Measurements from ENCODE around the gene ACTN1. TPM values are rescaled to one million over a fixed set of nuclear protein-coding genes. Genes with fewer than 3 reads are reported as not detected.
A peak's percentile ranks its signal among the peaks of the same experiment; 100 is the strongest.
"Not testable (repeated sequence)": the region's sequence is repeated elsewhere in the genome, so short reads cannot be mapped to it uniquely, and the experiment has no call there.

ACTN1 gene
- total and polyA plus RNA-seq, 11 donors: 48.4 to 252 (median 104) TPM

GRCh38 chr14:68854421-68854820, 124.7 kb downstream of the ACTN1 start:
- DNase-seq: no peak
- Histone ChIP-seq H3K4me1 (peaks cover 0 to 5% (median 0%) of the 10 kb centered on the region in 12 donors), H3K9me3 (peaks cover 0 to 4% (median 0%) of the 10 kb centered on the region in 12 donors), H3K27me3 (no peaks in the 10 kb centered on the region), H3K4me3 (no peak overlapping the region), H3K36me3 (no peaks in the 10 kb centered on the region), H3K27ac (peak overlapping the region in 1 of 12 donors; percentile 5)
- WGBS, 4 donors: 86 to 91% (median 89%) methylated on average over 7 of the region's 7 CpGs
- no peak for ATAC-seq
- TF ChIP-seq POLR2A (IDR thresholded peaks at IDR 0.05): no peak
- no peak for TF ChIP-seq CTCF (IDR thresholded peaks at IDR 0.05)
- intact Hi-C loops (cut with DNase I): no loop called here

- peaks cover 0 to 7% (median 0%) of the 10 kb centered on the region in 12 donors for H3K4me1 ChIP-seq
- H3K27ac ChIP-seq: peak overlapping the region in 1 of 12 donors; percentile 5
- H3K4me3 ChIP-seq: no peak overlapping the region
- DNase-seq (no peak), ATAC-seq (no peak)
- peaks cover 0 to 4% (median 0%) of the 10 kb centered on the region in 12 donors for H3K9me3 ChIP-seq
- no peaks in the 10 kb centered on the region for H3K27me3 ChIP-seq
- no peaks in the 10 kb centered on the region for H3K36me3 ChIP-seq
- 92 to 93% (median 93%) methylated on average over 5 to 6 of the region's 6 CpGs for WGBS, 4 donors
- intact Hi-C loops (cut with DNase I): loop anchor here in 1 of 10 donors (2.0 kb wide), 1 partner anchor 47 kb away; no protein-coding TSS in a partner anchor
- no peak for TF ChIP-seq CTCF (IDR thresholded peaks at IDR 0.05)
- TF ChIP-seq POLR2A (IDR thresholded peaks at IDR 0.05): no peak
These were observed 125.4 kb downstream of the ACTN1 start for GRCh38 chr14:68853749-68854148.

GRCh38 chr14:68852493-68852892, 126.6 kb downstream of the ACTN1 start:
- not testable (repeated sequence) for H3K27me3 ChIP-seq, ATAC-seq, H3K27ac ChIP-seq, H3K4me1 ChIP-seq, H3K36me3 ChIP-seq, H3K9me3 ChIP-seq, DNase-seq, H3K4me3 ChIP-seq
- WGBS, 4 donors: 83 to 96% (median 96%) methylated on average over 7 of the region's 7 CpGs
- intact Hi-C loops (cut with DNase I): loop anchor here in 1 of 10 donors (2.0 kb wide), 1 partner anchor 48 kb away; no protein-coding TSS in a partner anchor

GRCh38 chr14:68851078-68851477, 128.0 kb downstream of the ACTN1 start:
- H3K4me3 ChIP-seq: no peak overlapping the region
- ATAC-seq: no peak
- peaks cover 0 to 4% (median 0%) of the 10 kb centered on the region in 12 donors for H3K9me3 ChIP-seq
- H3K27me3 ChIP-seq: no peaks in the 10 kb centered on the region
- DNase-seq: no peak
- H3K36me3 ChIP-seq: no peaks in the 10 kb centered on the region
- peaks cover 0 to 7% (median 0%) of the 10 kb centered on the region in 12 donors for H3K4me1 ChIP-seq
- TF ChIP-seq CTCF (IDR thresholded peaks at IDR 0.05): no peak
- no peak for TF ChIP-seq POLR2A (IDR thresholded peaks at IDR 0.05)
- 86 to 90% (median 87%) methylated on average over 5 of the region's 5 CpGs for WGBS, 4 donors
- intact Hi-C loops (cut with DNase I): no loop called here
- H3K27ac ChIP-seq: no peak overlapping the region

GRCh38 chr14:68849416-68849815, 129.7 kb downstream of the ACTN1 start:
- no peaks in the 10 kb centered on the region for H3K27me3 ChIP-seq
- H3K9me3 ChIP-seq: peaks cover 0 to 4% (median 0%) of the 10 kb centered on the region in 12 donors
- H3K36me3 ChIP-seq: no peaks in the 10 kb centered on the region
- DNase-seq: peak in 4 of 5 donors; percentile 40 to 57 (median 45)
- no peak overlapping the region for H3K27ac ChIP-seq
- peak; percentile 28 to 58 (median 47) for ATAC-seq
- H3K4me3 ChIP-seq: no peak overlapping the region
- intact Hi-C loops (cut with DNase I): loop anchor here in 2 of 10 donors (10.0 kb wide), 1 partner anchor 1015 kb away; no protein-coding TSS in a partner anchor
- WGBS, 4 donors: 55 to 65% (median 63%) methylated on average over 3 of the region's 3 CpGs
- peaks cover 0 to 7% (median 0%) of the 10 kb centered on the region in 12 donors for H3K4me1 ChIP-seq
- no peak for TF ChIP-seq POLR2A (IDR thresholded peaks at IDR 0.05)
- no peak for TF ChIP-seq CTCF (IDR thresholded peaks at IDR 0.05)
